NCI-H2196 treated with DMSO at 0.1 percent for 48 hours (cell line): Measurements from ENCODE around the gene EFTUD2.

Experiments
- DNase-seq: peaks from one replicate; lab custom pipeline; 2025; ENCODE audit not compliant: unreplicated experiment; lab: John Stamatoyannopoulos, UW

Gene EFTUD2

DNA sequence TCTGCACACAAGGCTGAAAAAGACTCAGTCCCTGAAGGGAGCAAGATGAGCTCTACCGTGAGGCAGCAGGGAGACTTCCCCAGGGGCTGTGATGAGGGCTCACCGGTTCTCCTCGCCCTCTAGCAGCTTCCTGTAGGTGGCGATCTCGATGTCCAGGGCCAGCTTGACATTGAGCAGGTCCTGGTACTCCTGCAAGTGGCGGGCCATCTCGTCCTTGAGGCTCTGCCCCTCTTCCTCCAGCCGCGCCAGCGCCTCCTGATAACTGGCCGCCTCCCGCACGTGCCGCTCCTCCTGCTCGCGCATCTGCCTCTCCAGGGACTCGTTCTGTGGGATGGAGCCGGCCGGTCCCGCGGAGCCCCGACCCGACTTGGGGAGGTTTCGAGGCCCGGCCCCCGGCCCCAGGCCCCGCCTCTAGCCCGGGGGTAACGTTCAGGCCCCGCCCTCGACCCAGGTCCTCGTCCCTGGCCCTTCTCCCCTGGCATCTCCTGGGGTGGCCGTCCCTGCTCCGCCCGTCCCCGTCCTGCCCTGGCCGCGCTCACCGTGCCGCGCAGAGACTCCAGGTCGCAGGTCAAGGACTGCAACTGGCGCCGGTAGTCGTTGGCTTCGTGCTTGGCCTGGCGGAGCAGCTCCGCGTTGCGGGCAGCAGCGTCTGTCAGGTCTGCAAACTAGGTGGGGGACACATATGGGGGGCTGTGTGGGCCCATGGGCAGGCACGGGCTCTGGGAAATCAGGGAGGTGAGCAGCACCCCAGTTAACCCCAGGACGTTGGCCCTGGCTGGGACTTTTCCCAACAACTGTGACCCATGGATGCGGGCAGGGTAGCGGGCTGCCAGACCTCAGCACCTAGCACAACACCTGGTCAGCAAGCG lies 12.1 kb upstream of the EFTUD2 start:
- no peak for DNase-seq

DNA sequence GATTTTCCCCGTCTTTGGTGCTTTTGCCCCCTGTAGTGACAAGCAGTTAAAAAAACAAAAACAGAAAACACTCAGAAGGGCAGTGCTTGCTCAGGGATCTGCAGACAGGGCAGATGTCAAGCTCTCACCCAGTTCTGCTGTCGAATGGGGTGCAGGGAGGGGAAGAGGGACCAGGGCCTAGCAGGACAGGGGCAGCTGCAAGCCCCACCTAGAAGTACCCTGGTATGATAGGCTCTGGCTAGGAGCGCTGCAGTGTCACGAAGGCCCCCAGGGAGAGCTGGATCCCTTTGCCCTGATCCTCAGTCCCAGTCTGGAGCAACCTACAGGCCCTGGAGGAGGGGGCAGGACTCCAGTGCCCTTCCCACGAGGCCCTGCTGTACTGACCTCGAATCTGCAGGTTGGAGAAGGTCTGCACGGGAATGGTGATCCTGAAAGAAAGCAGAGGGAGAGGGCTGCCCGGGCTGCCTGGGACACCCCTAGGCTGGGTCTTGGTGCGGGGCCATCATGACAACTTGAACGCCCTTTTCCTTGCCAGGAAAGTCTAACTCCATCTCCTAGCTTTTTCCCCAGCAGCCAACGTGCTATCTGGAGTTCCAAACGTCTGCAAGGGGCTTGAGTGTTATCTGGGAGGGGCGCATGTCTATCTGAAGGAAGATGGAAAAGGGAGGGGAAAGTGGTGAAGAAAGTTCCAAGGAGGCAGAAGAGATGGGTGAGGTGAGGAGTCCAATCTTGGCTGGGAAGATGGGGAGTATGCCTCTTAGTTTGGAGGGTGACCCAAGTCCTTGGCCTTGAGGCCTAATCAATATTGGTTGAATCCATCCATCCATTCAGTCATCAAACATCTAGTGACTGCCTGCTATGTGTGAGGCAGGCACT lies 11.2 kb upstream of the EFTUD2 start:
- no peak for DNase-seq

- no peak for DNase-seq
Measured at GRCh38 chr17:44909681-44910144, 10.5 kb upstream of the EFTUD2 start.

- DNase-seq = no peak
Measured at GRCh38 chr17:44908761-44909326, 9.6 kb upstream of the EFTUD2 start.

DNA sequence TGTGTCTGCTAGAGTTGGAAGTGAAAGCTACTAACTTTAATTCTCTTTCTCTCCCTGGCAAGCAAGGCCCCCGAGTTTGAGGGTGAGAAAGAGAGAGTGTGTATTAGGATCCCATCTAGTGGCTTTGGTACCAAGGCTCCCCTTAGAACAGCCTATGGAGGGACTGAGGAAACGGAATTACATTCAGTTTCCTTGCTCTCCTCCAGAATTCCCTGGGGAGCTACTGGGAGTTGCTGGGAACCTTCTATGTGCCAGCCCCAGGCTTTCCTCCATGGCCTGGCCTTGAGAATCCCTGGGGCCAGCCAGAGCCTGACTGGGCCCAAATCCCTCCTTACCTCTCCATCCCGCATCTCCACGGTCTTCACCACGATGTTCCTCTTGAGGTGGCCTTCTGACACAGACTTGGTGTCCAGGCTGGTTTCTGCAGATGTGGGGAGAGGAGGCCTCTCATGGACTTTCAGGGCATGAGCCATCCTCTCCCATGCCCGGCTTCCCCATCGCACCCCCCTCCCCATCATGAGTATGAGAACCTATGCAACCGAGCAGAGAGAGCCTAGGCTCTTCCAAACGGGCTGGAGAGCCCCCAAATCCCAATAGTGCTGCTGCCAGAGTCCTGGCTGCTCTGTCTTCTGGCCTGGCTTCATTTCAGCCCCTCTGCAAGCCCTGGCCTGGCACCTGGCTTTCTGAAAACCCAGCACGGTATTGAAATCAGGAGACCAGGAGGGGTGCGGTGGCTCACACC lies 8.7 kb upstream of the EFTUD2 start:
- no peak for DNase-seq

- DNase-seq = no peak
Measured at GRCh38 chr17:44906763-44907728, 7.8 kb upstream of the EFTUD2 start.

- DNase-seq = no peak
Measured at GRCh38 chr17:44906010-44906646, 6.9 kb upstream of the EFTUD2 start.

DNA sequence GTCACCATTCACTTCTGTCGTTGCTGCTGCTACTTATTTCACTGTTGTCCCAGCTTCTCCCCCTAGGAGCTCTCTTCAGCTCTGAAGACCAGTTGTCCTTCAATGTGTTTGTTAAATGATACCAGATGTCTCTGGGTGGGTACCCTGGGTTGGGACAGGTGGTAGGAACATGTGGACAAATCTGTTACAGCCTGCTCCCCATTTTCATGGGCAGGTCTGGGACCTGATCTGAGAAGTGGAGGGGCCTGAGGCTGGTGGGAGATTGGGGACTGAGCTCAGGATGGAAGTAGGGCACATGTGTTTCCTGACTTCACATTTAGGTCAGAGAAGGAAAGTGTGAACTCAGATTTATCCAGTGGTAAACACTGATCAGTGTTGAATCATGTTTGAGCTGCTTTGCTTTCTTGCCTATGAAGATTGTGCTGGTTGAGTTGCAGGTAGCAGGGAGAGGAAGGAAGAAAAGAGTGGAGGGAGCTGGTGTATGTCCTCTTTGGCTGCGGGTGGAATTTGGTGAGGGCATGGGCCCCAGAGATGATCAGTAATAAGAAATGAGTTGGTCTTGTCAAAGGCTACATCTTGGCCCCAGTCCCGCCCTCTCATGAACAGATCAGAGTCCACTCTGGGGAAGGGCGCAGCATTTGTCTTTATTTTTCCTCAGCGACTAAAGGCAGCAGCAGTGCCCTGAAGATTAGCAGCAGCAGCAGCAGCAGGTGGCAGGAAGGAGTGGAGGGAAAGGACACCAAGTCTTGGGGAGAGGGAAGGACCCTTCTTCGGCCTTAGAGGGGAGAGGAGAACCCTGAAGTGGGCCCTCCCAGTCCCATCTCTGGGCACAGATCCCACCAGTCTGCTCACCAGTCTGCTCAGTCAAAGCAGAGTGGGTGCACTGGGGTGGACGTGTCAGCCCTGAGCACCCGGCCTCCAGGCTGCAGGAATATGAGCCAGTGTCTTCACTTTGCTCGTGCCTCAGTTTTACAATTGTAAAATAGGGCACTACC lies 6.1 kb upstream of the EFTUD2 start:
- no peak for DNase-seq

GRCh38 chr17:44904001-44904984 lies 5.0 kb upstream of the EFTUD2 start:
- DNase-seq = no peak

- DNase-seq = no peak
Measured at GRCh38 chr17:44903012-44903685, 3.9 kb upstream of the EFTUD2 start.

GRCh38 chr17:44902135-44902760 lies 3.0 kb upstream of the EFTUD2 start:
- no peak for DNase-seq

- peak; percentile 48 for DNase-seq
Measured at GRCh38 chr17:44901411-44901921, 2.2 kb upstream of the EFTUD2 start.

DNA sequence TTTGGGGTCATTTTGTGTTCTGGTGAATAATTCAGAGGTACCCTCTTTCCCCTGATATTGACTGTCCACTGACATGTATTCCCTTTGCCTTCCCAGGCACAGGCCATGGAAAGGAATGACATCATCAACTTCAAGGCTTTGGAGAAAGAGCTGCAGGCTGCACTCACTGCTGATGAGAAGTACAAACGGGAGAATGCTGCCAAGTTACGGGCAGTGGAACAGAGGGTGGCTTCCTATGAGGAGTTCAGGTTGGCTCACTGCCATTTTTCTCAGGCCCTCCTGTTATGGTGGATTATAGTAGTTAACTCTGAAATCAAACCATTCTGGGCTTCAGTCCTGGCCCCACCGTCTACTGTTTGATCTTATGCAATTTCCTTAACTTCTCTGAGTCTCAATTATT lies 1.6 kb upstream of the EFTUD2 start:
- peak; percentile 79 for DNase-seq

DNA sequence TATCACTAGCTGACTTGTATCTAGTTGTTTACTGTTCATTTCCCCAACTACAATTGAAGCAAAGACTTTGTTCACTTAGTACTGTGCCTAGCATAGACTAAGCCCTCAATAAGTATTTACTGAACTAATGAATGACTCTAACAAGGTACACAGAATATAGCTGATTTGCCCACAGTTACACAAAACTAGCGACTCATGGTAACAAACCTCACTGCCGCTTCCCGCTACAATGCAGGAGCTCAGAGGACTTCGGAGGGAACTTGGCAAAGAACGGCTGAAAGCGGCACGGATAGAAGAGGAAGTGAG lies 524 bp downstream of the EFTUD2 start:
- no peak for DNase-seq

GRCh38 chr17:44894642-44895041 lies 4.6 kb downstream of the EFTUD2 start:
- DNase-seq = no peak

DNA sequence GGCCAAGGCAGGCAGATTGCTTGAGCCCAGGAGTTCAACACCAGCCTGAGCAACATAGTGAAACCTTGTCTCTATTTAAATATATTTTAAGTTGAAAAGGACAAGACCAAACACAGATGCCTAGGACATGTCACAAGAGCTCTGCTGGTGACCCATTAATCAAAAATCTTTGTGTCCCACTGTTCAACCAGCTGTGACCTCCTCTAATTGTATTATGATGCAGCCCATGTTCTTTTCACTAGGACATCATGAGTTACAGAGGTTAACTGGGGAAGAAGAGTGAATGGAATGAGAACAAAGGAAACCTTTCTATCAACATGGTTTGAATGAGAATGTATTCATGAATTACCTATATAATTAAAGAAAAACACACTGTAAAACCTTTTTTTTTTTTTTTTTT lies 7.0 kb downstream of the EFTUD2 start:
- no peak for DNase-seq
